IMR-90 (cell line): ENCODE measurements around the gene SH3BP2. TPM values are rescaled to one million over a fixed set of nuclear protein-coding genes. Genes with fewer than 3 reads are reported as not detected.

Experiments
- ATAC-seq: fragments of 200-7000 bp; cut with Tn5 transposase; 2 replicates; pipeline ENCODE4 v1.9.1; 2020; ENCODE audit warnings: low read depth, mild to moderate bottlenecking, moderate library complexity
- BruUV-seq: library from RNA; stranded (reverse); fragments of 400-500 nt; replicated peaks from 2 replicates; lab custom pipeline; 2021; lab: Mats Ljungman, UMichigan
- CTCF ChIA-PET: fragments of 300-600 bp; formaldehyde crosslinking; extraction: SDS; loops from one replicate; lab custom pipeline; 2021; ENCODE audit warnings: antibody characterized with exemption; lab: Yijun Ruan, JAX
- POLR2A ChIA-PET: fragments of 300-600 bp; sonication (Branson Sonifier 250); formaldehyde crosslinking; loops from one replicate; lab custom pipeline; 2022; ENCODE audit warnings: antibody characterized with exemption; ENCODE audit not compliant: unreplicated experiment; lab: Charles Lee
- DNase-seq: peaks from one replicate; pipeline ENCODE4 v3.0.0; 2013
- H2AFZ ChIP-seq: replicated peaks from 2 replicates; pipeline ENCODE3; 2013; ENCODE audit warnings: low read length, mild to moderate bottlenecking; ENCODE audit not compliant: poor library complexity
- H2AK5ac ChIP-seq: 2 replicates; pipeline ENCODE4 v1.6.1; 2013; ENCODE audit warnings: low read depth, low read length, inconsistent platforms
- H2AK9ac ChIP-seq: replicated peaks from 2 replicates; pipeline ENCODE3; 2013; ENCODE audit warnings: mild to moderate bottlenecking, low read depth, low read length, moderate library complexity; ENCODE audit not compliant: poor library complexity
- H2BK120ac ChIP-seq: 2 replicates; pipeline ENCODE4 v1.6.1; 2013; ENCODE audit warnings: low read depth, low read length, inconsistent platforms
- H2BK15ac ChIP-seq: 3 replicates; pipeline ENCODE4 v1.6.1; 2013; ENCODE audit warnings: low read depth, low read length, inconsistent platforms
- H2BK20ac ChIP-seq: 2 replicates; pipeline ENCODE4 v1.6.1; 2013; ENCODE audit warnings: low read depth, mild to moderate bottlenecking, inconsistent platforms, low read length, moderate library complexity
- H2BK5ac ChIP-seq: 2 replicates; pipeline ENCODE4 v1.6.1; 2013; ENCODE audit warnings: mild to moderate bottlenecking, low read depth, low read length, inconsistent platforms; ENCODE audit not compliant: poor library complexity, severe bottlenecking
- H3K14ac ChIP-seq: replicated peaks from 2 replicates; pipeline ENCODE4 v1.6.1; 2013; ENCODE audit warnings: low read depth, low read length, inconsistent platforms
- H3K18ac ChIP-seq: 2 replicates; pipeline ENCODE4 v1.6.1; 2013; ENCODE audit warnings: low read depth, low read length, control low read depth
- H3K23ac ChIP-seq: 2 replicates; pipeline ENCODE4 v1.6.1; 2013; ENCODE audit warnings: low read depth, low read length, inconsistent platforms
- H3K27ac ChIP-seq: 2 replicates; pipeline ENCODE4 v1.5.1; 2013; ENCODE audit warnings: mild to moderate bottlenecking, control low read depth, low read length; ENCODE audit not compliant: insufficient read depth
- H3K27me3 ChIP-seq: 2 replicates; pipeline ENCODE4 v1.6.1; 2013; ENCODE audit warnings: low read length; ENCODE audit not compliant: control insufficient read depth, insufficient read depth
- H3K36me3 ChIP-seq: 2 replicates; pipeline ENCODE4 v1.6.1; 2013; ENCODE audit warnings: low read length, mixed read lengths; ENCODE audit not compliant: control insufficient read depth, insufficient read depth
- H3K4ac ChIP-seq: 2 replicates; pipeline ENCODE4 v1.6.1; 2013; ENCODE audit warnings: low read depth, low read length, inconsistent platforms
- H3K4me1 ChIP-seq: 2 replicates; pipeline ENCODE4 v1.6.1; 2013; ENCODE audit warnings: low read length, mixed read lengths; ENCODE audit not compliant: control insufficient read depth, insufficient read depth
- H3K4me2 ChIP-seq: 2 replicates; pipeline ENCODE4 v1.6.1; 2013; ENCODE audit warnings: low read depth, mild to moderate bottlenecking, control low read depth, low read length, moderate library complexity
- H3K4me3 ChIP-seq: 2 replicates; pipeline ENCODE4 v1.5.1; 2013; ENCODE audit warnings: low read depth, mild to moderate bottlenecking, control low read depth, low read length, moderate library complexity; ENCODE audit not compliant: insufficient read depth
- H3K56ac ChIP-seq: 2 replicates; pipeline ENCODE4 v1.6.1; 2013; ENCODE audit warnings: low read length, inconsistent platforms; ENCODE audit not compliant: insufficient read depth; ENCODE audit errors: extremely low read depth
- H3K79me1 ChIP-seq, 2 experiments: 2 replicates each; pipeline ENCODE4 v1.6.1; 2013; ENCODE audit warnings: low read length in 2 of 2, inconsistent platforms in 1 of 2, low read depth in 1 of 2
- H3K9ac ChIP-seq: 2 replicates; pipeline ENCODE4 v1.6.1; 2013; ENCODE audit warnings: low read depth, low read length, control low read depth
- H3K9me1 ChIP-seq: 2 replicates; pipeline ENCODE4 v1.6.1; 2013; ENCODE audit warnings: low read length, inconsistent platforms; ENCODE audit not compliant: insufficient read depth
- H3K9me3 ChIP-seq: 2 replicates; pipeline ENCODE4 v1.6.1; 2013; ENCODE audit warnings: low read length; ENCODE audit not compliant: control insufficient read depth, insufficient read depth
- H4K20me1 ChIP-seq: 2 replicates; pipeline ENCODE4 v1.6.1; 2013; ENCODE audit warnings: low read length, inconsistent platforms; ENCODE audit not compliant: insufficient read depth
- H4K5ac ChIP-seq: 2 replicates; pipeline ENCODE4 v1.6.1; 2013; ENCODE audit warnings: mild to moderate bottlenecking, low read depth, low read length, control low read depth
- H4K8ac ChIP-seq, 2 experiments: 2 replicates each; pipeline ENCODE4 v1.6.1; 2013; ENCODE audit warnings: low read depth in 2 of 2, low read length in 2 of 2, control low read depth in 1 of 2, inconsistent platforms in 1 of 2
- H4K91ac ChIP-seq: 2 replicates; pipeline ENCODE4 v1.6.1; 2013; ENCODE audit warnings: low read depth, low read length, inconsistent platforms; ENCODE audit not compliant: insufficient read depth
- CEBPB ChIP-seq: IDR thresholded peaks from 2 replicates; pipeline ENCODE4 v1.6.1; 2012; ENCODE audit warnings: low read depth, low read length, improper control_type of control experiment
- WGBS, 2 experiments: methylation state at CpG; one replicate each; pipeline versions ENCODE4 v1.1.5 to v1.1.7; 2013; ENCODE audit warnings: missing lambda C conversion rate in 2 of 2; ENCODE audit not compliant: insufficient read length in 1 of 2; ENCODE audit errors: extremely low coverage in 2 of 2; 5-methylcytosine and 5-hydroxymethylcytosine counted together
- dilution Hi-C: fragments of 300-500 bp; cut with HindIII; formaldehyde crosslinking; loops from one replicate; pipeline ENCODE4 v1.14.3; 2018; ENCODE audit warnings: low sequenced_read_pairs; ENCODE audit not compliant: unreplicated experiment
- in situ Hi-C: fragments of 300-500 bp; cut with MboI; formaldehyde crosslinking; loops from 3 replicates; pipeline ENCODE4 v1.14.3; 2019; ENCODE audit warnings: low sequenced_read_pairs, inconsistent platforms, mixed read lengths
- intact Hi-C: fragments of 100-400 bp; cut with micrococcal nuclease; formaldehyde crosslinking; loops from 2 replicates; pipeline ENCODE4 v1.10.0; 2022
- polyA plus RNA-seq, 3 experiments: library from polyadenylated mRNA; depleted of rRNA; stranded (reverse); fragments of >200 nt; gene quantifications; 2 replicates each; pipeline ENCODE4 v1.2.3, GENCODE V29; 2012; ENCODE audit warnings: low replicate concordance in 1 of 3
- total RNA-seq: library from RNA; depleted of rRNA; stranded (reverse); fragments of >200 nt; gene quantifications from 2 replicates; pipeline ENCODE4 v1.2.3, GENCODE V29; 2012; rRNA removed
- TF ChIP-seq, protein P1 (sequence below): fragments of 150-350 bp; IDR thresholded peaks from 2 replicates; pipeline ENCODE4 v1.6.1; 2017; ENCODE audit warnings: mild to moderate bottlenecking, antibody characterized with exemption, low read length, low read depth

SH3BP2 gene
- total and polyA plus RNA-seq, 2 of the 4 experiments (the other 2 are of a cell fraction), result 9.0 to 37.2 TPM

DNA sequence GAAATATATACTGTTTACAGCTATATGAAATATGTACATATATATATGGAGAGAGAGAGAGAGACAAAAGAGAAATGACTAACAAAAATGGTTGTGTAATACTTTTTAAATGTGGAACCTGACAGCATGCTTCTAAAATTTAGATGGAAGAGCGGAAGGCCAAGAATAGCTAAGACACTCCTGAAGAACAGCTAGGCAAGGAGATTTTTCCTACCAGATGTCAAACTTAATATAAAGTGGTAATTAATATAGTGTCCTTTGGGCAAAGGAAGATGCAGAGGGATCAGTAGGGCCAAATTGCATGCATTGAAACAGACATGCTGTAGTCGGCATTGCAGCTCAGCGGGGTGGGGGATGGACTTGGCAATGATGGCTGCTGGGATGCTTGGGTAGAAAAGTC is 96.0 kb downstream of the SH3BP2 start:
- H3K18ac ChIP-seq, result no peak overlapping the region
- no peak overlapping the region for H2AFZ ChIP-seq
- H4K20me1 ChIP-seq, result peaks cover 13% of the 10 kb centered on the region; the same call in 1 of the 2 replicates
- dilution Hi-C loops, result no loop called here
- H2AK5ac ChIP-seq, result no peak overlapping the region
- peaks cover 7% of the 10 kb centered on the region for H3K4me1 ChIP-seq
- H3K9me3 ChIP-seq, result no peaks in the 10 kb centered on the region
- H3K14ac ChIP-seq, result peak overlapping the region; percentile 73
- peaks cover 19% of the 10 kb centered on the region for H3K9me1 ChIP-seq
- POLR2A ChIA-PET, result no interaction called here
- no peak overlapping the region for H2AK9ac ChIP-seq
- H4K5ac ChIP-seq, result no peak overlapping the region
- BruUV-seq, result no TSS peak
- no peak overlapping the region for H2BK5ac ChIP-seq
- H3K27ac ChIP-seq, result no peak overlapping the region
- peaks cover 46 to 80% of the 10 kb centered on the region in 2 experiments for H3K79me1 ChIP-seq
- peaks cover 24% of the 10 kb centered on the region for H3K36me3 ChIP-seq
- H3K4me3 ChIP-seq, result no peak overlapping the region
- no peak for DNase-seq
- no peak overlapping the region for H3K4me2 ChIP-seq
- H3K9ac ChIP-seq, result no peak overlapping the region
- H3K4ac ChIP-seq, result no peak overlapping the region
- no peaks in the 10 kb centered on the region for H3K27me3 ChIP-seq
- H4K91ac ChIP-seq, result no peak overlapping the region
- H3K56ac ChIP-seq, result no peak overlapping the region
- H2BK120ac ChIP-seq, result no peak overlapping the region
- no peak overlapping the region for H2BK20ac ChIP-seq
- CTCF ChIA-PET, result no interaction called here
- TF ChIP-seq, protein P1, sequence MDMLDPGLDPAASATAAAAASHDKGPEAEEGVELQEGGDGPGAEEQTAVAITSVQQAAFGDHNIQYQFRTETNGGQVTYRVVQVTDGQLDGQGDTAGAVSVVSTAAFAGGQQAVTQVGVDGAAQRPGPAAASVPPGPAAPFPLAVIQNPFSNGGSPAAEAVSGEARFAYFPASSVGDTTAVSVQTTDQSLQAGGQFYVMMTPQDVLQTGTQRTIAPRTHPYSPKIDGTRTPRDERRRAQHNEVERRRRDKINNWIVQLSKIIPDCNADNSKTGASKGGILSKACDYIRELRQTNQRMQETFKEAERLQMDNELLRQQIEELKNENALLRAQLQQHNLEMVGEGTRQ, result no peak
- peak; percentile 38; the same call in 1 of the 2 replicates for TF ChIP-seq CEBPB
- H4K8ac ChIP-seq, result no peak overlapping the region
- WGBS, 2 experiments, result no CpG with 5 or more reads among the region's 3 CpGs
- no peak overlapping the region for H2BK15ac ChIP-seq
- H3K23ac ChIP-seq, result no peak overlapping the region
- no peak for ATAC-seq
- in situ Hi-C loops, result no loop called here
- intact Hi-C loops, result no loop called here

Other genes starting within 250 kb of the SH3BP2 start
- gene TNIP2, start 36.7 kb upstream of the SH3BP2 start, total RNA-seq, result 33.3 and 36.9 TPM in 2 replicates
- 38.5 and 46.1 TPM in 2 replicates for gene TNIP2, start 36.7 kb upstream of the SH3BP2 start, polyA plus RNA-seq (2012; rRNA removed)
- gene ADD1, start 50.8 kb downstream of the SH3BP2 start, total RNA-seq, result 117 and 122 TPM in 2 replicates
- 190 and 215 TPM in 2 replicates for gene ADD1, start 50.8 kb downstream of the SH3BP2 start, polyA plus RNA-seq (2012; rRNA removed)
- 10.9 and 19.2 TPM in 2 replicates for gene NOP14, start 170.3 kb downstream of the SH3BP2 start, total RNA-seq
- gene NOP14, start 170.3 kb downstream of the SH3BP2 start, polyA plus RNA-seq (2012; rRNA removed), result 11.3 and 12.6 TPM in 2 replicates
- gene GRK4, start 170.5 kb downstream of the SH3BP2 start, total RNA-seq, result 1.6 and 1.7 TPM in 2 replicates
- 2.1 and 2.2 TPM in 2 replicates for gene GRK4, start 170.5 kb downstream of the SH3BP2 start, polyA plus RNA-seq (2012; rRNA removed)